Lung (tissue), 12 donors: ENCODE results near the gene BABAM1. TPM values are rescaled to one million over a fixed set of nuclear protein-coding genes. Genes with fewer than 3 reads are reported as not detected.
A peak's percentile ranks its signal among the peaks of the same experiment; 100 is the strongest.

ENCODE experiments used
- ATAC-seq: fragments of 200-7000 bp; cut with Tn5 transposase; one replicate; pipeline ENCODE4 v1.9.1; 2020; ENCODE audit warnings: moderate number of reproducible peaks; ENCODE audit not compliant: insufficient read depth, low FRiP score
- DNase-seq, 3 donors: peaks; one replicate each; pipeline ENCODE4 v3.0.0-alpha.2; 2013 to 2017
- H3K27ac ChIP-seq, 2 donors: one replicate each; pipeline ENCODE4 v1.5.1; 2013; ENCODE audit warnings: mild to moderate bottlenecking in 2 of 2, moderate library complexity in 2 of 2, control low read depth in 1 of 2, inconsistent platforms in 1 of 2, low read depth in 1 of 2, low read length in 1 of 2
- H3K27me3 ChIP-seq, 3 donors: one replicate each; pipeline ENCODE4 v1.5.1; 2013; ENCODE audit warnings: low read length in 2 of 3; ENCODE audit not compliant: control insufficient read depth in 3 of 3, insufficient read depth in 3 of 3
- H3K36me3 ChIP-seq, 4 donors: one replicate each; pipeline ENCODE4 v1.5.1; 2013; ENCODE audit warnings: low read length in 4 of 4, mild to moderate bottlenecking in 1 of 4, moderate library complexity in 1 of 4; ENCODE audit not compliant: control insufficient read depth in 4 of 4, insufficient read depth in 4 of 4
- H3K4me1 ChIP-seq, 5 donors: one replicate each; pipeline ENCODE4 v1.5.1; 2013; ENCODE audit warnings: low read length in 5 of 5, mild to moderate bottlenecking in 2 of 5, moderate library complexity in 1 of 5; ENCODE audit not compliant: control insufficient read depth in 5 of 5, insufficient read depth in 5 of 5
- H3K4me3 ChIP-seq: one replicate; pipeline ENCODE4 v1.5.1; 2013; ENCODE audit warnings: mild to moderate bottlenecking, control low read depth, moderate library complexity
- H3K9ac ChIP-seq, 2 donors: one replicate each; pipeline ENCODE4 v1.5.1; 2013; ENCODE audit warnings: low read length in 2 of 2, control low read depth in 1 of 2; ENCODE audit not compliant: insufficient read depth in 1 of 2
- H3K9me3 ChIP-seq, 4 donors: one replicate each; pipeline ENCODE4 v1.5.1; 2013; ENCODE audit warnings: low read length in 3 of 4, mild to moderate bottlenecking in 1 of 4, moderate library complexity in 1 of 4; ENCODE audit not compliant: control insufficient read depth in 4 of 4, insufficient read depth in 3 of 4
- WGBS, 2 donors: extraction: QIAGEN DNeasy Blood & Tissue Kit; methylation state at CpG; one replicate each; pipeline ENCODE4 v1.1.7; 2013; 5-methylcytosine and 5-hydroxymethylcytosine counted together
- polyA plus RNA-seq, 2 donors: library from polyadenylated mRNA; stranded (reverse); fragments of 200-250 nt; gene quantifications; one replicate each; pipeline ENCODE4 v1.2.1, GENCODE V29; 2013
- total RNA-seq, 2 donors: library from RNA; depleted of rRNA in 1 of 2; stranded (reverse); fragments of >200 nt in 1 of 2; gene quantifications; one replicate each; pipeline ENCODE4 v1.2.1, GENCODE V29; 2014 to 2021
- TF ChIP-seq, protein P1 (sequence below): IDR thresholded peaks from 2 replicates; pipeline ENCODE4 v1.5.1; 2012; ENCODE audit warnings: mild to moderate bottlenecking; ENCODE audit errors: control extremely low read depth, extremely low read depth
- donor health status: control.
- donor health status: control.
- donor health status: Bipolar disorder and iron deficiency.
- donor health status: healthy.
- donor health status: DM: yes; HTN: yes; CAD: no.

Gene BABAM1
- total and polyA plus RNA-seq, 4 donors = 52.4 to 75.1 (median 63.4) TPM

- Histone ChIP-seq H3K4me1 (peaks cover 0 to 8% (median 0%) of the 10 kb centered on the region in 5 donors), H3K27ac (no peak overlapping the region), H3K27me3 (peaks cover 0 to 3% (median 0%) of the 10 kb centered on the region in 3 donors), H3K36me3 (no peaks in the 10 kb centered on the region), H3K9me3 (no peaks in the 10 kb centered on the region), H3K9ac (no peak overlapping the region), H3K4me3 (no peak overlapping the region)
- TF ChIP-seq, protein P1, sequence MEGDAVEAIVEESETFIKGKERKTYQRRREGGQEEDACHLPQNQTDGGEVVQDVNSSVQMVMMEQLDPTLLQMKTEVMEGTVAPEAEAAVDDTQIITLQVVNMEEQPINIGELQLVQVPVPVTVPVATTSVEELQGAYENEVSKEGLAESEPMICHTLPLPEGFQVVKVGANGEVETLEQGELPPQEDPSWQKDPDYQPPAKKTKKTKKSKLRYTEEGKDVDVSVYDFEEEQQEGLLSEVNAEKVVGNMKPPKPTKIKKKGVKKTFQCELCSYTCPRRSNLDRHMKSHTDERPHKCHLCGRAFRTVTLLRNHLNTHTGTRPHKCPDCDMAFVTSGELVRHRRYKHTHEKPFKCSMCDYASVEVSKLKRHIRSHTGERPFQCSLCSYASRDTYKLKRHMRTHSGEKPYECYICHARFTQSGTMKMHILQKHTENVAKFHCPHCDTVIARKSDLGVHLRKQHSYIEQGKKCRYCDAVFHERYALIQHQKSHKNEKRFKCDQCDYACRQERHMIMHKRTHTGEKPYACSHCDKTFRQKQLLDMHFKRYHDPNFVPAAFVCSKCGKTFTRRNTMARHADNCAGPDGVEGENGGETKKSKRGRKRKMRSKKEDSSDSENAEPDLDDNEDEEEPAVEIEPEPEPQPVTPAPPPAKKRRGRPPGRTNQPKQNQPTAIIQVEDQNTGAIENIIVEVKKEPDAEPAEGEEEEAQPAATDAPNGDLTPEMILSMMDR = no peak
- DNase-seq (no peak), ATAC-seq (no peak)
- 94 to 97% methylated on average over 11 of the region's 11 CpGs for WGBS, 2 donors
Observed at GRCh38 chr19:17286263-17286662, 19.0 kb downstream of the BABAM1 start.

GRCh38 chr19:17286752-17287151, 19.5 kb downstream of the BABAM1 start:
- 92 to 94% methylated on average over 9 of the region's 9 CpGs for WGBS, 2 donors
- Histone ChIP-seq H3K9me3 (no peaks in the 10 kb centered on the region), H3K4me1 (peaks cover 0 to 7% (median 0%) of the 10 kb centered on the region in 5 donors), H3K27ac (no peak overlapping the region), H3K4me3 (no peak overlapping the region), H3K27me3 (peaks cover 0 to 3% (median 0%) of the 10 kb centered on the region in 3 donors), H3K9ac (no peak overlapping the region), H3K36me3 (no peaks in the 10 kb centered on the region)
- no peak for DNase-seq
- ATAC-seq = no peak
- TF ChIP-seq, protein P1 = no peak

DNA sequence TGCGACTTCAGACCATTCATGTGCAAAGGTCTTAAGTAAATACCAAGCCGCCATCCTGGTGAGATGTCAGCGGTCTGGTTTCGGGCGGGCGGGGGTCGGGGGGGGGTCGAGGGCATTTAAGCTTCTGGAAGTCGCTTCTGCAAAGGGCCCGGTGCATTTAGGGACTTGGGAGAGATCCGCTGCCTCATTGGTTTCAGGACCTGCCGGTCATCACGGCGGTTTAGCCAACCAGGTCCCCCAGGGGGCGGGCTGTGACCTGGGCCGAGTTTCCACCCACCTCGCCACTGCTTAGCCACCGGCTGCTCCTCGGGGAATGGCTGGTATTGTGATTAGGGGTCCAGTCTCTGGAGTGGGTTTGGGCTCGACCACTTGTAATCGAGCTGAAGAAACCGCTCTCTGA, 22.2 kb downstream of the BABAM1 start:
- 15 to 20% methylated on average over 22 of the region's 22 CpGs for WGBS, 2 donors
- Histone ChIP-seq H3K9me3 (no peaks in the 10 kb centered on the region), H3K27me3 (no peaks in the 10 kb centered on the region), H3K9ac (no peak overlapping the region), H3K4me1 (peaks cover 0 to 6% (median 0%) of the 10 kb centered on the region in 5 donors), H3K4me3 (no peak overlapping the region), H3K27ac (no peak overlapping the region), H3K36me3 (no peaks in the 10 kb centered on the region)
- TF ChIP-seq, protein P1 = no peak
- no peak for ATAC-seq
- DNase-seq = peak; percentile 47 to 82 (median 68)
